Measurements from ENCODE around the gene ZNF664.

Gene ZNF664

DNA sequence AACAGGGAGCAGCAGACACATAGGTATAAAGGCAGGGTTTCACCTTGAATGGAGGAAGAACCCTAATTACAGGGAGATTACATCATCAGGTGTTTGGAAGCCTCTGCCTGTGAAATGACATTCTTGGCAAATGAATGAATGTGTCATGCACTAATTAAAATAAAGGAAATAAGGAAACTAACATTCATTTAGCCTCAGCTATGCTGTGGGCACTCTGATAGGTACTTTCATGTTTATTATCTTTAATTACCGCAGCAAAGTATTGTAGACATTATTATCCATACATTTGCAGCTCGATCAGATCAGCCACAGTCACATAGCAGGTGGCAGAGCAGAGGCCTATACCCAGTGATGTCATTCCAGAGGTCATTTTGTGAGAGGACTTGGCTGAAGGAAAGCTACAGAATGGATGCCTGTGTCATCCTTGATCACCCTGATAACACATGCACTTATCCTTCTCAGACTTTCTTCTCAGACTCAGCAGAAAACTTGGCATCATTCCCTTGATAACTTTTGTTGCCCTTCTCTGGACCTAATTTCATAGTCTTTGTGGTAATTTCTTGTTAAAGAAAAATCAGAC is 18.4 kb downstream of the ZNF664 start:
- no peak for DNase-seq

DNA sequence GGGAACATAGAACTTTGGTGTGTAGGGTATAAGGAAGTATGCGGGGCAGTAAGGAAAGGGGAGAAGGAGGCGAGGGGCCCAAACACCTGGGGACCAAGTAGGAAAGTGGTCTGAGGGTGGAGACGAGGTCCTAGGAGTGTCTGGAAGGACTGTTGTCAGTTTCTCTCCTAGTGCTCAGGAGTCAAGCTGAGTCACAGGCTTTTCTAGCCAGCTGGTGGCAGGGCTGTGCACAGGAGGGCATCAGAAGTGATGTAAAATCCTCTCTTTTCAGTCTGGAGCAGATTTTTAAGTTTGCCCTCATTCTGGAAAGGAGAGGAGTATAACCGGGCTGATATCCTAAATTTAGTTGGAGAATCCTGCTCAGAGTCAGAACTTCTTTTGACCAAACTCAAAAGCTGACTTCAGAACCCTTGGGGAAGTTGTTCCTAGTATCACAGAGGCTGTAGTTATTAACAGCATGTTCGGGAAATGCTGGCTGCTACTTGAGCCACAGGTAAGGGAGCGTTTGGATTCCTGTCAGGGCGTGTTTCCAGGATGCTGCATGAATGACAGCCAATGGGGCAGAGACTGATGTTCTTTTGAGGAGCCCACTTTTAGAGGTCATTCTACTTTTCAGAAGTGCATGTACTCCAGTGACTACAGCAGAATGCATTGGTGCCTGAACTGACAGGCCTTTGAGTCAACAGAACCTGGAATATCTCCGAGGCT is 19.3 kb downstream of the ZNF664 start:
- no peak for DNase-seq

DNA sequence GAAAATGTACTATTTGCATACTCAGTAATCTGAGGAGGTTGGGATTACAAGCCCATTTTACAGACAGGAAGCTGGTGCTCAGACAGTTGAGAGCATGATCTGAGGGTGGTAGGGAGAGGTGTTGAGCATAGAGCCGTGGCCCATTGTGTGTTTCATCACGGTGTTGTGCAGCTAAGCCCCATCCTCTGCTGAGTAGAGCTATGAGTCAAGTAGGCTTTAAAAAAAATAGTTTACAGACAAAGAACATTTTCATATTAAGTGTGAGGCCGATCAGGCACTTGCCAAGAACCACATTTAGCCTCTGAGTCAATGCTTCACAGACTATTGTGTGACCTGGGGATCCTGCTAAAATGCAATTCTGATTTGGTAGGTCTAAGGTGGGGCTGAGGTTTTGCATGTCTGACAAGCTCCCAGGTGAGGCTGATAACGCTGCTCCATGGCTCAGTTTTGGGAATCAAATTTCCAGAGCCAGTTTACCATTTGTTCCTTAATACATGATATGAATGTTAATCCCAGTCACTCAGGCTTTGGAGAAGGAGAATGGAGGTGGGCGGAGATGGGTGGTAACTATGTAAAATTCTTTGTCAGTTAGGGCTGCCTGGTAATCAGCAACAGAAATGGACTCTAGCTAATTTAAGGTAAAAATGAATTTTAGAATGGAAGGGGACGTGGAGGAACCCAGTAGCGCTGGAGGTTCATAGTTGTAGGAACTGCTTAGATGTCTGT is 22.2 kb downstream of the ZNF664 start:
- DNase-seq = no peak

DNA sequence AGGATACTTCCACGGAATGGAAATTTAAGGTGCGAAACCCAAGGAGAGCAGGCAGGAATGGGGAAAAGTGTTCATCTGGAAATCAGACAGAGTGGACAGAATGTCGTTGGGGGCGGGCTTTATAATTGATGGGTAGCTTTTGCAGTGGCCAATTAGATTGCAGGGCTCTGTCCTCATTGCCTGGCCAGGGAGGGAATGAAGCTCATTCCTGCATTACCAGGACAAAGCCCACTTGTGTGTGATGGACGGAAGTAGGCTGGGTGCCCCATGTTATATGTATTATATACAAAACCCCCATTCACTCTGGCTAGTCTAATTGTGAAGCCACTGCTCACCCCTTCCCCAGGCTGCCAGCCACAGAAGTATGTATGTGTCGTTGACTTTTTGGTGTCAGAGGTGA is 23.6 kb downstream of the ZNF664 start:
- no peak for DNase-seq

DNA sequence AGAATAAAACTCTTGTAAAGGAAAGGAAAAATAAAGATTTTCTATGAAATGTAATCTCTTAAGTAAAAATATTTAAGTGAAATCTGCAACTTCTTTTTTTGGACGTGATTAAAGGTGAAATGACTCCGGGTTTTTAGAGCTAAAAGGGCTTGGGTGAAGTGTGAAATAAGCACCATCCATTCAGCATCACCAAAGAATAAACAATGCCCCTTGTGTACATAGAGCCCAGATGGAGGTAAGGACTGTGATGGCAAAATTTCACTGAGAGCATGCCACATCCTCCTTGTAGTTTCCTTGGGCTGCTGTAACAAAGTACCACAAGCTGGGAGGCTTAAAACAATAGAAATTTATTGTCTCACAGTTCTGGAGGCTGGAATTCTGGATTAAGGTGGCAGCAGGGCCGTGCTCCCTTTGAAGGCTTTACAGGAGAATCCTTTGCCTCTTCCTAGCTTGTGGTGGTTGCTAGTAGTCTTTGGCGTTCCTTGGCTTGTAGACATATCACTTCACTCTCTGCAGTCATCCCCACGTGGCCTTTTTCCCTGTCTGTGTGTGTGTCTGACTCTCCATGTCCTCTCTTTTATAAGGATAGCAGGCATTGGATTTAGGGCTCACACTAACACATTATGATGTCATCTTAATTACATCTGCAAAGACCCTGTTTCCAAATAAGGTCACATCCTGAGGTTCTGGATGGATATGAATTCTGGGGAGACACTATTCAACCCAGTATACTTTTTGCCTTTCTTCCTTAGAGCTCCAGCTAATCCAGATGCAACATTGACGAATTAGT is 24.2 kb downstream of the ZNF664 start:
- DNase-seq = no peak

DNA sequence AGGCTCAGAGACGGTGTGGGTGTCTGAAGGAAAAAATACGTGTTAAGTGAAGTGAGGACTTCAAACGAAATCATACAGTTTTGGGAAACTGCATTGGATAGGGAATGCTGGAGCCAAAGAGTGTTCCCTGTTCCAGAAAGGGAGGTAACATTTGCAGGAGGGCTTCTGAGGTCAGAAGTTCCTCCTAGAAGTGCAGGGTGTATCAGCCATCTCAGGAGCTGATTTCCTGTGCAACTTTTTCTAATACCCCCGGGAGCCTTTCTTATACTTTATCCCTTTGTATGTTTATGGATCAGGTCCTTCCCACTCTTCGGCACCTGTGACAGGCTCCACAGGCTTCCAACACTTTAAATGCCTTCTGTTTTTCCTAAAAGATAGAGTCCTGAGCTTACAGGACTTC is 24.9 kb downstream of the ZNF664 start:
- DNase-seq = no peak

DNA sequence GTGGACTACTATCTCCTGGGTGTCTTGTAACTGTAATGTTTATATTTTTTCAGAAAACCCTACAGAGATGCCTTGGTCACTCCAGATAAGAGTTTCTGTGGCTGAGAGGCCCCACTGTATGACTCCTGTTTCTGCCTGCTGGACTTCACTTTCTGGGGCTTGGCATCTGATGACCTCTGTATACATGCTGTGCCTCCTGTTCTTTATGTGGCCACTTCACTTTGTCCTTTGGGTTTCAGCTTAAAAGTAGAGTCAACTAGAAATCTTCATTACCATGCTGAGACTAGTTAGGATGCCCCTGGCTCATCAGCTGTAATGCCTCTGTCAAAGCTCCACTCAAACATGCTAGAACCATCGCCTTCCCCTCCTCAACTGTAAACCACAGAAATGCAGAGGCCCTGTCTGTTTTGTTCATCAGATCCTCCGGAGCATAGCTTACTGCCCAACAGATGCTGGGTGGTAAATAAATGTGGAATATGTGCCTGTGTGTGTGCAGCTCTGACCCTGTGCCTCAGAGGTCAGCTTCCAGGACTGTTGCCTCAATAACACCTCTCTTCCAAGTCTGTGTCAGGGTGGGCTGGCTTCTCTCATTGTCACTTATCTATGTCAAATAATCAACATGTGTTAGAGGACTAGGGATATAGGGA is 25.5 kb downstream of the ZNF664 start:
- DNase-seq = no peak

DNA sequence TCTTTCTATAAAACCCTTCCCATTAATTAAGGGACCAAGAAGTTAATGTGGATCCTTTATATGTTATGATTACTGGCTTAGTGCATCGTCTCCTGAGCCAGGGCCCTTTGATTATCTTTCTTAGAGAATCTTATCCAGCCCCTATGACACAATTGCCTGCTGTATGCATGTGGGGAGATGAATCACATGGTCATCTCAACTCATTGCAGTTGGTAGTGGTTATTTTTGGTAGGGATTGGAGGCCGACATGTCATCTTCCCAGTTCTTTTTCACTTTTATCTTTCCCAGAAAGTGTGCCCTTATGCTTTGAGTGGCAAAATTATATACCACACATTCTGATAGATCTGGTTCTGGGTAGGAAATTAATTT is 26.0 kb downstream of the ZNF664 start:
- no peak for DNase-seq

DNA sequence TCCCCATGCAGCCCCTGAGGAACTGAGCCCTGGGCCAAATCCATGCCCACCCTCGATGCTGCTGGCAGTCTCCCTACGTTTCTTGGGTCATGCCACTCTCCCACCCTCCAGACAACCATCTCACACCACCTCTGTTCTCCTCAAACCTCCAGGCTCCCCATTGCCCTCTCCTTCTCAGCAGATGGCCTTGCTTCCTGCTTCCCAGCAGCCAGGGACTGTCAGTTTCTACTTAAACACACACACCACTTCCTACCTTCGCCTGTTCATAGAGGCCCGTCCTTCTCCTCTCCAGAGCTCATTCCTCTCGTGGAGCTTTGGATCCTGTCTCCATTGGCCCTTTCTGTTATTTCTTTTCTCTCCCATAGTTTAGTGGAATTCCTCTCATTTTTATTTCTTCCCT is 27.1 kb downstream of the ZNF664 start:
- no peak for DNase-seq

DNA sequence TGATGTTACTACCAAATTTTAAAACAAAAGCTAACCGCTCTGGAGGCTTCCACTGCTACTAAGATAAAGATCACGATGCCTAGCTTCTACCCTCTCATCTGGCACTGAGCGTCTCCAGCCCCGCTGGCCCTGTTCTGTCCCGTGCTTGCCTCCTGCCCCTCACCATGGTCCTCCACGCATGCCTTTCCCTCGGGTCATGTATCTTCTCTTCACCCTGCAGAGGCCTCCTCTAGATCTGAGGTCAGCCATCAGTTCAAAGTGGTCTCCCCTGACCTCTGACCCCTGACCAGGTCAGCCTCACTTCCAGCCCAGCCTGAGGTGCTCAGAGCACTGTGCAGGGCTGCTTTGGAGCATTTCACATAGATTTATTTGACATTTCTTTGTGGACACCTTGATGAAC is 28.3 kb downstream of the ZNF664 start:
- DNase-seq = no peak

DNA sequence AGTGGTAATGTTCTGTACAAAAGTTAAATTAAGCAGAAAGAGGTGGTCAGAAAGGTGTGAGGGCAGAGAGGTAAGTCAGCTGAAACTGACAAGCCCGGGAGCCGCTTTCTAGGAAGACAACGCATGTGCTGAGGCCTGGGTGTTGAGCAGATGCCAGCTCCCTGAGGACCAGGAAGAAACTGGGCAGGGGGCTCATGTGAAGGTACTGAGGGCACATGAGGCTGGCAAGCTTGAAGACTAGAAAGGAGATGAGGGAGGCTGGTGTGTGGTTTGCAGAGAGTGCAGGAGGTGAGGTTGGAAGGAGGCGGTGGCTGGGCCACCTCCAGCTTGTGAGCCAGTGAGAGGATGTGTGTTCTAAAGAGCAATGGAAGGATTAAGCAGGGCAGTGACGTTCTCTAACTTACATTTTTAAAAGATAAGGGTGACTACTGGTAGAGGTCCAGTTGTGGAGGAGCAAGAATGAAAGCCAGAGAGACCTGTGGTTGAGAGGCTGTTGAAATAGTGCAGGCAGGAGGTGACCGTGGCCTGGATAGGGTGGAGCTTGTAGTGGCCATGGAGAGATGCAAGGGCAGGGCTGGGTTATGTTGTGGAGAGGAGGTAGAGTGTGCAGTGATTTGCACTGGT is 29.1 kb downstream of the ZNF664 start:
- no peak for DNase-seq

DNA sequence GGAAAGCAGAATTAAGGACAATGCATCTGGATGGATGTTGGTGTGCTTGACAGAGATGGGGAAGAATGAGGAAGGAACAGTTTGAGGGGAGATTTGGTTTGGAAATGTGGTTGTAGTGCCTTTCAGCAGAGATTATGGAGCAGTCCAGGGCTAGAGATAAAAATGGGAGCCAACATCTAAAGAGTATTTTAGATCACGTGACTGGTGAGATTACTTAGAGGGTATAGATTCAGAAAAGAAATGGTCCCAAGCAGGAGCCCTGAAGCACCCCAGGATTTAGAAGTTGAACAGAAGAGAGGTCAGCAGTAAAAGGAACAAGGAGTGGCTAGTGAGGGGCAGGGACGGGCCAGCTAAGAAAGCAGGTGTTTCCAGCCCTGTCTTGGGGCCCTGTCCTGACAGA is 29.6 kb downstream of the ZNF664 start:
- no peak for DNase-seq

DNA sequence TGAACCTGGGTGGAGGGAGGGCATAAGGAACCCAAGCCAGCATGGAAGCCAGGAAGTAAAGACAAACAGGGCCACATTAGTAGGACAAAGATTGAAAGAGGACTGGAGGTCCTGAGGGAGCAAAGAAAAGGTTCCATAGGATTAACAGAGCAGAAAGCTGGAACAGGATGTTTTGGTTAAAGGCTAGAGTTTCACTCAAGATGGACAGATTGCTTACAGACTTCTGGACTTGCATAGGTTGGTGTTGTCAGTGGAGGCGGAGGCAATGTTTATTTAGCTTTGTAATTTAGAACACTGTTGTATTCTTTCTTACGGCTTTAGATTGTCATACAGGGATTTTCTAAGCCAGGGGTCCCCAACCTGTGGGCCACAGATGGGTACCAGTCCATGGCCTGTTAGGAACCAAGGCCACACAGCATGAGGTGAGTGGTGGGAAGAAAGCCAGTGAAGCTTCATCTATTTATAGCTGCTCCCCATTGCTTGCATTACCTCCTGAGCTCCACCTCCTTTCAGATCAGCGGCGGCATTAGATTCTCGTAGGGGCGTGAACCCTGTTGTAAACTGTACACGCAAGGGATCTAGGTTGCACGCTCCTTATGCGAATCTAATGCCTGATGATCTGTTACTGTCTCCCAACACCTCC is 31.3 kb downstream of the ZNF664 start:
- no peak for DNase-seq

DNA sequence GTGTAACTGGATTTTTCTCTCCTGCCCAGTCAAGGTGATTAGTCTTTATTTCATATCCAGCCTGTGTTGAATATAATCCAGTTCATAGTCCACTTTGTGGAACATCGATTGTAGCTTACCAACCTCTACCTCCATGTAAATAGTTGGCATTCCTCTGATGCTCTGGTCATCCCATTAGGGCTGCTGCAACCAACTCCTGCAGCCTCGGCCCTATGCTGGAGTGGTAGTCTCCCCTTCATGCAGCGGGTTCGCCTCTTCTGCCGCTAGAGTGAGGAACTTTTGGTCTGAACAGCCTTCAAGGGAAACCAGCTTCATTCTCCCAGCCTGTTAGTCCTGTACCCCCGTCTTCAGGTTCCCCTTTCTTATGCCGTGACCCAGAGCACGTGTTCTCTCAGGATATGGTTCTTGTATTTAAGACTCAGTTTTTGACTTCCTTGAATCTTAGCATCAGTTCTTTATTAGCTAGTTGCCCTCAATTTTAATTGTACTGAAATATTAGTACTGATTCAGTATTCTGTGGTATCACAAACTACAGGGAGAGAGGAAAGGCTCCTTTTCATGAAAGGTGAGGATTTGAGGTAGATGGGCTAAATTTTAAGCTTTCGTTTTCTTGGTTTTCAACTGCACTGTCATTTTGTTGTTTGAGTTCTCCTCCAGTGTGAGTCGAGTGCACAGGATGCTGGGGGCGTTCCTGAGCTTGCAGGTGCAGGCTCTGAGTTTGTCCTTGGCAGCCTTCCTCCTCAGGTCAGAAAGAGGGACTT is 33.2 kb downstream of the ZNF664 start:
- DNase-seq = no peak

DNA sequence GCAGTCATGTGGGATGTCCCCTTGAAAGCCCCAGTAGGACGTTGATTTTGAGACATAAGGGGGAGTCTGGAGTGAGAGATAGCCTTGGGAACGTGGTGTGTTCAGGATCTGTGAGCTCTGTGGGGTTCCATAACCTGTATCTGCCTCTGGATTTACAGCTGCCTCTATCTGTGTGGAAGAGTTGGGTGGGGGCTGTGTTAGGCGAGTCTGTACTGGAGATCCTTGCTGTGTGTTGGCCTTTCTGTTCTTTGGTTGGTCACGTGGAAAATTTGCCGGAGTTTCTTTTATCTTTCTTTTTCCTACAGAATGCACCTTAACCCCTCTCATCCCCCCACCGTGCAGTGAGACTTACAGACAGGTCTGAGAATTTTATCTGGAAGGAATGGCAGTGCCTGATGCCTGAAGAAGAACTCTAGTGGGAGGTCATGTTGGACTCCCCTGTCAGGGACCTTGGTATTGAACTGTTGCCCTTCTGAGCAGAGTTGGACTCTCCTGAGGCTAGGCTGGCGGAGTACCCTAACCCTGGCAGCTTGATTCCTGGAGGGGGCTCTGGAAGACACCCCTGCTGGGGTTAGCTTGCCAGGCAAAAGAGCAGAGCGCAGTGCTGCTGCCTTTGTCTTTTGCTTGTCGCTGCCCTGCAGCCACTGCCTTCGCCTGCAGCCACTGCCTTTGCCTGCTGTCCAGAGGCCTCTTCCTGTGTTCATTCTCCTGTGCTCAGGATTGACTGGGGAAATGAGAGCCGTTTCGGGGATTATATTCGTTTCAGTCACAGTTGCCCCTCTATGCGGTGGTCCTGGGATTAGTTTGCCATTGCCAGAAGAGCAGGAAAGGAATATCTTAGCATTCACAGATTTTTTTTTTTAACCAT is 34.1 kb downstream of the ZNF664 start:
- DNase-seq = no peak

DNA sequence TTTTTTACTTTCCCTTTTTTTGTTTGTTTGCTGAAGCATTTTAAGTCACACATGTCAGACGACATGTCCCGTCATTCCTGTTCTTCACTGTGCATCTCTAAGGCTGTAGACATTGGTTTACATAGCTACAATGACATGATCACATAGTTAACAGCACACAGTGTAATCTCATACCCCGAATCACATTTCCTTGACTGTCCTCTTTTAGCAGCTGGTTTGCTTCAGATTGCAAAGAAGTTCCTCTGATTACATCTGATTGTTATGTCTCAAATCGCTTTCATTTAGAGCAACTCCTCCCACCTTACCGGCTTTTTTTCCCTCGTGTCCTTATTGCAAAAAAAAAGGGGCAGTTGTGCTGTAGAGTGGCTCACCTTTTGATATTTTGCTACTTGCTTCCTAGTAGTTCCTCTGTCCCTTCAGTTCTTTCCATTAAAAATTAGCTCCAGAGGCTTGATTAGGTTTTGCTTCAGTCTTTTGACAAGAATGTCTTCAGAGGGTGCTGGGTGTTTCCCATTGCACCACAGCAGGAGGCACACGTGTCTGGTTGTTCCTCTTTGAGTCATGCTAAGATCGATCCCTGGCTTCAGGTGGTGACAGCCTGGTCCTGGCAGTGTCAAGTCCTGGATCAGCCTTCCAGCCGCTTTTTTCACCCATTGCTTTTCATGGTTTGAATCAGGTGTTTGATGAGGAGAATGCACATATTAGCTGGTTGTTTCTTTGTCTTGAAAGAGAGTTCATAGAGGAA is 35.0 kb downstream of the ZNF664 start:
- DNase-seq = no peak

DNA sequence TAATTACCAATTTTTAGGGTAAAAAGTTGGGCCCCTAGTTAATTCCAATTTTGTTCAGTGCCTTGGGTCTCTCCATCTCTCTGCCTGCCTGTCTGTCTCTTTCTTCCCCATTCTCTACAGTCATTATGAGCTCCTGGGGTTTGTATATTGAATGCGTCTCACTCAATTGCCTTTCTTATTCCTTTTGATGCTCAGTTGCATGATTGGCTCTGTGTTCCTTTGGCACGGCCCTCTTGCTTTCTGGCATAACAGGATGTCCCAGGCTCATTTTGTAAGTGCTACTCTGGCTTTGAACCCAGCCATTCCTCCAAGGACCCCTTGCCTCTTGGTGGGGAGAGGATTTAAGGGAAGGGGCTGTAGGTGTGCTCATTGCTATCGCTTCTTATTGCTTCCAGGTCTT is 35.6 kb downstream of the ZNF664 start:
- no peak for DNase-seq

DNA sequence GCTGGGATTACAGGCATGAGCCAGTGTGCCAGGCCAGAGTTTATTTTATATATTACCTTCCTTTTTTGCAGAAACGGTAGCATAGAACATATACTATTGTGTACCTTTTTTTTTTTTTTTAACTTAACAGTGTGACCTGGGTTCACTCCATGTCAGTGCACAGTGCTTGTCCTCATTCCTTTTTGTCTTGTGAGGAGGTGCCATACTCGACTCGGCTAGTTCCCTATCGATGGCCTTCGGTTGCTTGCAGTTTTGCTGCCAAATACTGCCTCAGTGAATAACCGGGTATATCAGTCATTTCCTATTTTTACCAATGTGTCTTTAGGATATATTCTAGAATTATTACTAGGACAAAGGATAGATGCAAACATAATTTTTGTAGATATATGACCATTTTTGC is 36.8 kb downstream of the ZNF664 start:
- DNase-seq = no peak

DNA sequence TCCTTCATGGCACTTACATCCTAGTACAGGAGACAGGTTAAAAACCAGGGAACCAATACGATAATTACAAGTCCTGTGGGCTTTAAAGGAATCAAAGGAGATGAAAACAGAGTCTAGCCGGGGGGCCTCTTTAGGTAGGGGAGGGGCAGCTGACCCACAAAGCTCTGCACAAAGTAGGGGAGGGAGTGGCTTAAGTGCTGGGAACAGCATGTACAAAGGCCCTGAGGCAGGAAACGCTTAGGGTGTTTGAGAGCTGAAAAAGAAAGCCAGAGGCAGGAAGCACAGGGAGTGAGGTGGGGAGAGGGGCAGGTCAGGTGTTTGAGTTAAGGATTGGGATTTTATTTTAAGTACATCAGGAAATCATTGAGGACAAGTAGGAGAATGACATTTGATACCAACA is 37.7 kb downstream of the ZNF664 start:
- DNase-seq = no peak
